ENCODE data around the gene PTPRM. TPM values are rescaled to one million over a fixed set of nuclear protein-coding genes. Genes with fewer than 3 reads are reported as not detected.

PTPRM gene
- polyA plus RNA-seq, 1 donor (not counting 4 experiments of a cell fraction or from before 2014, with no cell fraction given): 54.5 TPM

GRCh38 chr18:8290913-8291312 lies 723.8 kb downstream of the PTPRM start:
- Histone ChIP-seq H3K79me2 (ENCODE audit: control insufficient read depth, insufficient read depth, low read length) (no peaks in the 10 kb centered on the region), H3K4me3 (ENCODE audit: control insufficient read depth in 2 of 3, extremely low read depth in 1 of 3, insufficient read depth in 2 of 3, low read depth in 1 of 3, low read length in 3 of 3) (no peak overlapping the region), H3K27ac (ENCODE audit: control insufficient read depth, insufficient read depth, low read length) (no peak overlapping the region), H3K4me1 (ENCODE audit: control insufficient read depth, extremely low read depth, insufficient read depth, low read length) (no peaks in the 10 kb centered on the region), H3K9me1 (ENCODE audit: control insufficient read depth, extremely low read depth, insufficient read depth, low read length) (no peaks in the 10 kb centered on the region), H2AFZ (ENCODE audit: control insufficient read depth, low read length) (no peak overlapping the region), H4K20me1 (ENCODE audit: control insufficient read depth, extremely low read depth, insufficient read depth, low read length) (no peaks in the 10 kb centered on the region), H3K27me3 (ENCODE audit: control insufficient read depth, extremely low read depth, insufficient read depth, low read length) (no peaks in the 10 kb centered on the region), H3K9me3 (ENCODE audit: control insufficient read depth, low read depth, low read length) (no peaks in the 10 kb centered on the region), H3K36me3 (ENCODE audit: control insufficient read depth in 2 of 2, extremely low read depth in 1 of 2, insufficient read depth in 2 of 2, low read length in 2 of 2) (no peaks in the 10 kb centered on the region), H3K4me2 (ENCODE audit: control insufficient read depth, extremely low read depth, insufficient read depth, low read depth, low read length) (no peak overlapping the region), H3K9ac (ENCODE audit: control insufficient read depth, extremely low read depth, insufficient read depth, low read length) (no peak overlapping the region)
- TF ChIP-seq EZH2 (IDR thresholded peaks at IDR 0.05; ENCODE audit: low read length) (no peak), CTCF (optimal IDR thresholded peaks at IDR 0.05 in 1 of 3, IDR thresholded peaks at IDR 0.05 in 1 of 3, conservative IDR thresholded peaks at IDR 0.05 in 1 of 3; ENCODE audit: extremely low read depth in 1 of 3, insufficient read depth in 2 of 3, low read length in 3 of 3) (no peak)
- FAIRE-seq (no peak), DNase-seq (ENCODE audit: low read depth, low spot score) (no peak)
- dilution Hi-C loops (cut with MboI; ENCODE audit: extremely low pct_ligation_motif_present, low sequenced_read_pairs): no loop called here

DNA sequence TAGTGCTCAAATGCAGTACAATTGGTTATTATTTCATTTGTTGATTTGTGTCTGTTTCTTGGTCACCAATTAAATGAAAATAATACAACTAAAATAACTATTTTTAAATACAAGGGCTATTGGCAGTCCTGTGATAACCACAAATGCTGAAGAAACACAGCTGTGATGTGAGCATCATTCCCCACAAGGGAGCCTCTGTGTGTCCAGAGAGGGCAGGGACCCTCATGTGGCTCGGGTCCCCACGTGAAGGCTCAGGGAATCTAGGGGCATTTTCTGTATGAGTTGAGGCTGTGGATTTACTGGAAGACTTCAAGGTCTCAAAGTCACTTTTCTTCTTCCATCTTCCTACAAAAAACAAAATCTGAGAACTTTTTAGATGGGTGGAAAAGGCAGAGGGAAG lies 726.1 kb downstream of the PTPRM start:
- no peak for TF ChIP-seq CTCF (optimal IDR thresholded peaks at IDR 0.05 in 1 of 3, IDR thresholded peaks at IDR 0.05 in 1 of 3, conservative IDR thresholded peaks at IDR 0.05 in 1 of 3; ENCODE audit: extremely low read depth in 1 of 3, insufficient read depth in 2 of 3, low read length in 3 of 3)
- TF ChIP-seq EZH2 (IDR thresholded peaks at IDR 0.05; ENCODE audit: low read length): no peak
- H3K79me2 ChIP-seq (ENCODE audit: control insufficient read depth, insufficient read depth, low read length): no peaks in the 10 kb centered on the region

More for the DNA sequence above, 726.1 kb downstream of the PTPRM start:
- Histone ChIP-seq H3K27ac (ENCODE audit: control insufficient read depth, insufficient read depth, low read length) (no peak overlapping the region), H3K4me3 (ENCODE audit: control insufficient read depth in 2 of 3, extremely low read depth in 1 of 3, insufficient read depth in 2 of 3, low read depth in 1 of 3, low read length in 3 of 3) (no peak overlapping the region), H4K20me1 (ENCODE audit: control insufficient read depth, extremely low read depth, insufficient read depth, low read length) (no peaks in the 10 kb centered on the region), H2AFZ (ENCODE audit: control insufficient read depth, low read length) (no peak overlapping the region), H3K9ac (ENCODE audit: control insufficient read depth, extremely low read depth, insufficient read depth, low read length) (no peak overlapping the region), H3K9me3 (ENCODE audit: control insufficient read depth, low read depth, low read length) (no peaks in the 10 kb centered on the region), H3K4me2 (ENCODE audit: control insufficient read depth, extremely low read depth, insufficient read depth, low read depth, low read length) (no peak overlapping the region), H3K27me3 (ENCODE audit: control insufficient read depth, extremely low read depth, insufficient read depth, low read length) (no peaks in the 10 kb centered on the region), H3K9me1 (ENCODE audit: control insufficient read depth, extremely low read depth, insufficient read depth, low read length) (no peaks in the 10 kb centered on the region), H3K4me1 (ENCODE audit: control insufficient read depth, extremely low read depth, insufficient read depth, low read length) (no peaks in the 10 kb centered on the region), H3K36me3 (ENCODE audit: control insufficient read depth in 2 of 2, extremely low read depth in 1 of 2, insufficient read depth in 2 of 2, low read length in 2 of 2) (no peaks in the 10 kb centered on the region)
- FAIRE-seq: no peak
- dilution Hi-C loops (cut with MboI; ENCODE audit: extremely low pct_ligation_motif_present, low sequenced_read_pairs): no loop called here
- no peak for DNase-seq (ENCODE audit: low read depth, low spot score)
